GM19328 (cell line): ENCODE results near the gene POLD4.

Source experiments
- ATAC-seq: cut with Tn5 transposase; IDR thresholded peaks from one replicate; pipeline ENCODE4 v1.9.1; 2021; ENCODE audit warnings: mild to moderate bottlenecking, moderate library complexity; ENCODE audit not compliant: unreplicated experiment

Gene POLD4

GRCh38 chr11:67371911-67372320, 18.6 kb upstream of the POLD4 start:
- ATAC-seq: no peak

- no peak for ATAC-seq
These were observed 18.0 kb upstream of the POLD4 start for GRCh38 chr11:67371189-67371910.

GRCh38 chr11:67370351-67371076, 17.2 kb upstream of the POLD4 start:
- ATAC-seq: no peak

- no peak for ATAC-seq
These were observed 16.5 kb upstream of the POLD4 start for GRCh38 chr11:67369801-67370284.

GRCh38 chr11:67369275-67369674, 15.9 kb upstream of the POLD4 start:
- ATAC-seq: no peak

GRCh38 chr11:67368621-67369020, 15.3 kb upstream of the POLD4 start:
- no peak for ATAC-seq

- no peak for ATAC-seq
These were observed 14.4 kb upstream of the POLD4 start for GRCh38 chr11:67367761-67368227.

GRCh38 chr11:67366961-67367760, 13.8 kb upstream of the POLD4 start:
- no peak for ATAC-seq

- ATAC-seq: no peak
These were observed 13.2 kb upstream of the POLD4 start for GRCh38 chr11:67366546-67366945.

GRCh38 chr11:67365736-67366444, 12.5 kb upstream of the POLD4 start:
- ATAC-seq: no peak

- ATAC-seq: no peak
These were observed 11.7 kb upstream of the POLD4 start for GRCh38 chr11:67364783-67365722.

- ATAC-seq: no peak
These were observed 10.8 kb upstream of the POLD4 start for GRCh38 chr11:67364169-67364568.

GRCh38 chr11:67357831-67358670, 4.7 kb upstream of the POLD4 start:
- ATAC-seq: no peak

- no peak for ATAC-seq
These were observed 3.7 kb upstream of the POLD4 start for GRCh38 chr11:67356864-67357561.

GRCh38 chr11:67356387-67356863, 3.1 kb upstream of the POLD4 start:
- ATAC-seq: no peak

GRCh38 chr11:67355794-67356386, 2.5 kb upstream of the POLD4 start:
- no peak for ATAC-seq

- ATAC-seq: no peak
These were observed 1.9 kb upstream of the POLD4 start for GRCh38 chr11:67355023-67355793.
